Measurements from ENCODE around the gene CACNB4. TPM values are rescaled to one million over a fixed set of nuclear protein-coding genes. Genes with fewer than 3 reads are reported as not detected.
"Not testable (repeated sequence)": the region's sequence is repeated elsewhere in the genome, so short reads cannot be mapped to it uniquely, and the experiment has no call there.

CACNB4 gene
- total RNA-seq, 1 donor from 2014 or later: 5.1 TPM

- Mint-ChIP-seq H3K27me3 (ENCODE audit: unreplicated experiment) (no peaks in the 10 kb centered on the region), H3K4me1 (ENCODE audit: low read depth, unreplicated experiment) (peaks cover 2% of the 10 kb centered on the region), H3K36me3 (ENCODE audit: unreplicated experiment) (no peaks in the 10 kb centered on the region), H3K27ac (ENCODE audit: unreplicated experiment) (no peak overlapping the region), H3K9me3 (ENCODE audit: unreplicated experiment) (no peaks in the 10 kb centered on the region), H3K4me3 (ENCODE audit: unreplicated experiment) (no peak overlapping the region)
- TF ChIP-seq CTCF (IDR thresholded peaks at IDR 0.05; ENCODE audit: partially characterized antibody, unreplicated experiment): no peak
- DNase-seq: no peak
Measured at GRCh38 chr2:151918308-151918707, 180.5 kb downstream of the CACNB4 start.

GRCh38 chr2:151916632-151917031 is 182.2 kb downstream of the CACNB4 start:
- no peaks in the 10 kb centered on the region for H3K36me3 Mint-ChIP-seq (ENCODE audit: unreplicated experiment)

GRCh38 chr2:151915629-151916025 is 183.2 kb downstream of the CACNB4 start:
- DNase-seq; H3K9me3 Mint-ChIP-seq (ENCODE audit: unreplicated experiment); H3K4me1 Mint-ChIP-seq (ENCODE audit: low read depth, unreplicated experiment); H3K4me3 Mint-ChIP-seq (ENCODE audit: unreplicated experiment); H3K27me3 Mint-ChIP-seq (ENCODE audit: unreplicated experiment); H3K27ac Mint-ChIP-seq (ENCODE audit: unreplicated experiment); H3K36me3 Mint-ChIP-seq (ENCODE audit: unreplicated experiment): not testable (repeated sequence)

More at GRCh38 chr2:151916632-151917031, 182.2 kb downstream of the CACNB4 start:
- TF ChIP-seq CTCF (IDR thresholded peaks at IDR 0.05; ENCODE audit: partially characterized antibody, unreplicated experiment): no peak
- Mint-ChIP-seq H3K27ac (ENCODE audit: unreplicated experiment) (no peak overlapping the region), H3K9me3 (ENCODE audit: unreplicated experiment) (no peaks in the 10 kb centered on the region), H3K4me3 (ENCODE audit: unreplicated experiment) (no peak overlapping the region), H3K27me3 (ENCODE audit: unreplicated experiment) (no peaks in the 10 kb centered on the region), H3K4me1 (ENCODE audit: low read depth, unreplicated experiment) (peaks cover 2% of the 10 kb centered on the region)
- no peak for DNase-seq

GRCh38 chr2:151914989-151915628 is 183.7 kb downstream of the CACNB4 start:
- no peaks in the 10 kb centered on the region for H3K36me3 Mint-ChIP-seq (ENCODE audit: unreplicated experiment)
- no peak for TF ChIP-seq CTCF (IDR thresholded peaks at IDR 0.05; ENCODE audit: partially characterized antibody, unreplicated experiment)
- peaks cover 2% of the 10 kb centered on the region for H3K4me1 Mint-ChIP-seq (ENCODE audit: low read depth, unreplicated experiment)
- H3K27me3 Mint-ChIP-seq (ENCODE audit: unreplicated experiment): no peaks in the 10 kb centered on the region
- DNase-seq: peak; percentile 15
- no peak overlapping the region for H3K27ac Mint-ChIP-seq (ENCODE audit: unreplicated experiment)
- no peaks in the 10 kb centered on the region for H3K9me3 Mint-ChIP-seq (ENCODE audit: unreplicated experiment)
- no peak overlapping the region for H3K4me3 Mint-ChIP-seq (ENCODE audit: unreplicated experiment)

GRCh38 chr2:151908204-151908882 is 190.5 kb downstream of the CACNB4 start:
- TF ChIP-seq CTCF (IDR thresholded peaks at IDR 0.05; ENCODE audit: partially characterized antibody, unreplicated experiment): no peak
- no peaks in the 10 kb centered on the region for H3K36me3 Mint-ChIP-seq (ENCODE audit: unreplicated experiment)
- DNase-seq: no peak
- no peak overlapping the region for H3K27ac Mint-ChIP-seq (ENCODE audit: unreplicated experiment)
- H3K9me3 Mint-ChIP-seq (ENCODE audit: unreplicated experiment): peaks cover 2% of the 10 kb centered on the region
- no peaks in the 10 kb centered on the region for H3K27me3 Mint-ChIP-seq (ENCODE audit: unreplicated experiment)
- H3K4me1 Mint-ChIP-seq (ENCODE audit: low read depth, unreplicated experiment): no peaks in the 10 kb centered on the region
- no peak overlapping the region for H3K4me3 Mint-ChIP-seq (ENCODE audit: unreplicated experiment)
